ENCODE results near the gene STAC3. TPM values are rescaled to one million over a fixed set of nuclear protein-coding genes. Genes with fewer than 3 reads are reported as not detected.

Gene STAC3
- total and polyA plus RNA-seq, 11 donors, result 0.47 to 5.7 (median 0.80) TPM; not detected in 1

DNA sequence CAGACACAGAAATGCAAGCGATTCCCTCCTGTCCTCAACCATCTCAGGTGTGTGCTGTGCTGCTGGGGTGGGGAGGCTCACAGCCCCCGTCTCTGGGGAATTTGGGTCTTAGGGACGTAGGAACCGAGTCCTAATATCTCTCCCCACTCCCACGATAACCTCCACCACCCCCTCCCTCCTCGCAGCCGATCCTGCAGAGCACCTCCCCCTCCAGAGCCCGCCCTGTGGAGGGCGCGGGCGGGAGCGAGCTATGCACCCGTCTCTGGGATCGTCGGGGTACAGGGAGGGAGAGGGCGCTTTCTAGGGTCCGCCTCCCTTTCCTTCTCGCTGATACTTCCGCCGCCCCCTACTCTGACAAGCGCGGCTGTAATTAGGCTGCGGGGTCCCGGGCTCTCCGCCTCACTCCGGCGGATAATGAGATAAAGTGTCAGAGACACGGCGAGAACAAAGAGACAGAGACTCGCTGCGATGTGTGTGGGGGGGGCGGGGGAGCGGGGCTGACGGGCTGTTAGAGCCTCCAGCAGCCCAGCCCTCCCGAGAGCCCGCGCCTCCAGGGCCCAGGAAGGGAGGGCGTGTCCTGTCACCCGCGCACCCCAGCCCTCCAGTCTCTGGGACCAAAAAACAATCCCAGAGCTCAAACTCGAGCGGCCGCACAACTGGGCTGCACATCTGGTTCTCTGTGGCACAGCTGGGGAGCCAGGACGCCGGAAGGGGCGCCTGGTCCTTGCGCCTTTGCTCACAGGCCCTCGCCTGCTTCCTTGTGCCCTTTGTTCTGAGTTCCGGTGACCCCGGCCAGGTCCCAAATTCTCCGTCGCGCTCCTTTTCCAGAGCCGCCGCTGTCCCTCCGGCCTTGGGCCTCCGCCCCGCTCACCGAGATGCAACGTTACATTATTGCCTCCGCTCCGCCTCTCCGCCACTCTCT lies 12.8 kb downstream of the STAC3 start:
- TF ChIP-seq POLR2A (IDR thresholded peaks at IDR 0.05) (no peak), CTCF (IDR thresholded peaks at IDR 0.05) (no peak)
- DNase-seq, result peak in 4 of 5 donors; percentile 41 to 73 (median 59)
- peaks cover under 1 to 99% (median 48%) of the 10 kb centered on the region in 12 donors for H3K4me1 ChIP-seq
- H3K4me3 ChIP-seq, result peak overlapping the region; percentile 18 to 66 (median 56)
- H3K9me3 ChIP-seq, result no peaks in the 10 kb centered on the region
- peaks cover 0 to 20% (median 12%) of the 10 kb centered on the region in 9 donors for H3K36me3 ChIP-seq
- intact Hi-C loops (cut with DNase I), result loop anchor here in 5 of 10 donors (1.0 to 5.0 kb wide), 4 partner anchors 21 to 111 kb away; partner anchors contain the start of gene LRP1 (in 1 of the 5)
- 6 to 11% (median 8%) methylated on average over 56 to 63 of the region's 63 CpGs for WGBS, 4 donors
- ATAC-seq, result no peak
- peaks cover 4 to 70% (median 29%) of the 10 kb centered on the region in 9 donors for H3K27me3 ChIP-seq
- H3K27ac ChIP-seq, result peak overlapping the region in 11 of 12 donors; percentile 7 to 86 (median 49)

GRCh38 chr12:57237596-57237931 lies 13.4 kb downstream of the STAC3 start:
- WGBS, 4 donors, result 59 to 70% (median 62%) methylated on average over 5 of the region's 5 CpGs
- DNase-seq, result no peak
- H3K27ac ChIP-seq, result peak overlapping the region in 7 of 12 donors; percentile 7 to 86 (median 41)

GRCh38 chr12:57236925-57237595 lies 13.9 kb downstream of the STAC3 start:
- 38 to 48% (median 44%) methylated on average over 9 of the region's 9 CpGs for WGBS, 4 donors
- Histone ChIP-seq H3K36me3 (peaks cover 0 to 32% (median 24%) of the 10 kb centered on the region in 9 donors), H3K4me3 (peak overlapping the region in 11 of 12 donors; percentile 20 to 66 (median 53)), H3K9me3 (no peaks in the 10 kb centered on the region), H3K27me3 (peaks cover 0 to 59% (median 24%) of the 10 kb centered on the region in 9 donors), H3K4me1 (peaks cover 0 to 89% (median 39%) of the 10 kb centered on the region in 12 donors), H3K27ac (peak overlapping the region in 10 of 12 donors; percentile 44 to 88 (median 76))
- ATAC-seq (peak; percentile 33 to 46 (median 36)), DNase-seq (peak; percentile 70 to 83 (median 78))
- intact Hi-C loops (cut with DNase I), result loop anchor here in 2 of 10 donors (1.0 to 5.0 kb wide), 2 partner anchors 20 to 110 kb away; partner anchors contain the start of gene LRP1 (in 1 of the 2)
- TF ChIP-seq CTCF (IDR thresholded peaks at IDR 0.05), result no peak
- TF ChIP-seq POLR2A (IDR thresholded peaks at IDR 0.05), result peak in 1 of 2 donors; percentile 36

More at GRCh38 chr12:57237596-57237931, 13.4 kb downstream of the STAC3 start:
- TF ChIP-seq CTCF (IDR thresholded peaks at IDR 0.05) (no peak), POLR2A (IDR thresholded peaks at IDR 0.05) (no peak)
- H3K36me3 ChIP-seq, result peaks cover 0 to 26% (median 19%) of the 10 kb centered on the region in 9 donors
- intact Hi-C loops (cut with DNase I), result loop anchor here in 2 of 10 donors (1.0 to 5.0 kb wide), 2 partner anchors 20 to 110 kb away; partner anchors contain the start of gene LRP1 (in 1 of the 2)
- no peaks in the 10 kb centered on the region for H3K9me3 ChIP-seq
- peak overlapping the region in 8 of 12 donors; percentile 53 to 66 (median 58) for H3K4me3 ChIP-seq
- ATAC-seq, result no peak
- H3K27me3 ChIP-seq, result peaks cover 1 to 64% (median 26%) of the 10 kb centered on the region in 9 donors
- H3K4me1 ChIP-seq, result peaks cover 0 to 95% (median 41%) of the 10 kb centered on the region in 12 donors

Measured in heart left ventricle (tissue), 16 donors.